ENCODE measurements around the gene TTC32.
"Not testable (repeated sequence)": the region's sequence is repeated elsewhere in the genome, so short reads cannot be mapped to it uniquely, and the experiment has no call there.

TTC32 gene

DNA sequence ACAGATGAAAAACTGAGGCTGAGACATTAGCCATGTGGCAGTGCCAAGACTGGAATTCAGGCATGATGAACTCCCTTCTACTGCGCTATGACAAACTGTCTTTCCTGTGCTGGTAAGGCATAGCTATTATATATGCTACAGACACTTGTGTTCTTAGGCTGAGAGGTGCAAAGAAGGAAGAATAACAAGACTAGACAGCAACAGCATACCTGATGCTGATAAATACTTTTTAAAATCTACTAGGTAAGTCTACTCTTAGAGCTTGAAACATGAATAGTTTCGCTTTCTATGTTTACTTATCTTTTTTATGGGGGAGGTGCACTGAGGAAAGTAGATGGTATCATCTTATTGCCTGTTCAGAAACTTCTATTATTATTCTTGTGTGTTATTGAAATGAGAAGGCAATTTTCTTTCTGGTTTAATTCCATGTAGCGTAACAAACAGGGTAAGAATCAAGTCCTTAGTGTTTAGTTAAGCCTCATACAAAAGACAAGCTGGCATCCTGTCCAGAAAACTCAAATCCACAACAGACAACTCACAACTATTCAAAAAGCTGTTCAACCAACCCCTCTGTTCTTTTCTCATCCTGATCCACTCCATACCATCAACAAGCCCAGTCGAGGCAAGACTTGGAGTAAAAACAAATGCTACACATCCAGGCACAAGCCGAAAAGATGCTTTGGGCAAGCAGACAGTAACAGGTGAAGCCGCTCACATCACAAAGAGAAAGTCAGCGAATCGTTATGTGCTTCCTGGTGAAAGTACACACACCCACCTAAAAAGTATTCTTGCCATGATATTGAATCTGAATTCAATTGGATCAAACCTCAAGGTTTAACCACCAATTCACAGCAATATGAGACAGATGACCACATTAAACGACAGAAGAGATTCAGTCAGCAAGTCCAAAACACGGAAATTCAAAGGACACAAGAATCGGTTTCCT lies 1.5 kb downstream of the TTC32 start:
- no peak for DNase-seq (ENCODE audit: low spot score)

DNA sequence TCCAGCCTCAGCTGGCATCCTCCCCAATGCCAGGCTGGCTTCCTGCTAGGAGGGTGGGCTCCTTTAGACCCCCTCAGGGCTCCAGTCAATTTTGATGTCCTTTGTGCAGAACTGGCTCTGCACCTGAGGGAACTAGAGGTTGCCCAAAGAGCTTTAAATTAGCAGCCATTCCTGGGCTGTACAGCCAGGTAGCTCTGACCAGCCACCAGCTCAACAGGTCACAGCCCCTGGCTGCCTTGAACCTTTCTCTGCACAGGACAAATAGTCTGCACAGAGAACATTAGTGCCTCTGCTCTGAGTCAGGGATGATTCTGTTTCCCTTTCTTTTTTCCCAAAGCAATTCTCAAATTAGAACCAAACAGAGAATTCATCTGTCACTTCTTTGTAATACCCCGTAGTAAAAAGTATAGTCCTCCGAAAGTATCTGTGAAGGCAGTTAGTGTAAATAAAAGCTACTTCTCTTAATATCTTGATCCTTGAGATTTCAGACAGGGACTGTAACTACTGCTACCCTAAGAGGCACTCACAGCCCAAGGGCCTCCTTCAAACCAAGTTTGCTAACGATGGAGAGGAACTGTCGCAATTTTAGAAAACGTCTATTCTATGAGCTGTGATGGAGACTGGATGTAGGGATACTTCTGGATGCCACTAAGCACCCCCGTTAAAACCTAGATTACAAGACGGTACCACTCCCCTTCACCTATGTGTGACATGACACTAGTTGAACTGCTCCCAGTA lies 3.0 kb downstream of the TTC32 start:
- no peak for DNase-seq (ENCODE audit: low spot score)

DNA sequence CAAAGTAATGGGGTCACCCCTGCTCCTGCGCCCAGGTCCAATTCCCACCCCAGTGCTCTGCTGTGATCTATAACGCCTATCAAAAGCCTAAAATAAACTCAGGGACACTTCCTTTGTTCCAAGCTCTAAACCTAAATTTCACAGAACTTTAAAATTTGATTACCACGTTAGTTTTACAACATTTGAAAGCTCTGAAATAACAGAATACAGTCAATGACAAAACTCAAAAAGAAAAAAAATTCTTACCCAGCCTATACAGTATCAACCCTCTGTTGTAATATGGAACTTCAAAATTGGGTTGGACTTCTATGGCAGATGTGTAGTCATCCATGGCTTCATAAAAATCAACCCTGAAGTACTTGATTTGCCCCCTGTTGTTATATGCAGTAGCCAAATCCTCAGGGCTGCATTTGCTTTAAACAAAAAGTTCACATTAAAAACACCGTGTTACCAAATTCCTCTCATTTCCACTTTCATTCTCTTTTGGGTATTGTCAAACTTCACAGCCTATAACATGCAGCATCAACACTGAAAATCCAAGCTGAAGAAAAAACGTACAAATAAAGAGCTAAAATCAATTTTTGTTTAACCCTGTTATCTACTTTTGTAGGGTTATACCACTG lies 4.0 kb downstream of the TTC32 start:
- no peak for DNase-seq (ENCODE audit: low spot score)

DNA sequence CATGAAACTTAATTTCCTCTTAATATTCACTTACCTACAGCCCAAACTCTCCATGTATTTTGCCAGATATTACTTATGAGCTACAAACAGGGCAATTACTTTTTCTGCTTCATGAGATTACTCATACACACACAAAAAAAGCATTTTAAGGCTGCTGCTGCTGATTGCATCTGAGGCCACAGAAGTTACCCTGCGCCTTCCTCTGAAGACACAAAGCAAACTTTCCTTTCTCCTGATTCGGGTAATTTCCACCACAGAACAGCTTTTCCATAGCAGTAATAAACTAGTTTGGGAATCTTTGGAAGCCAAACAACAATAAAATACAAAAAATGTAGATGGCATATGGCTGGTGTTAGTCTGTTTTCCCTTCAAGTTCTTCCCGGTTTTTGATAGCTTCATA lies 6.2 kb downstream of the TTC32 start:
- DNase-seq (ENCODE audit: low spot score) = no peak

DNA sequence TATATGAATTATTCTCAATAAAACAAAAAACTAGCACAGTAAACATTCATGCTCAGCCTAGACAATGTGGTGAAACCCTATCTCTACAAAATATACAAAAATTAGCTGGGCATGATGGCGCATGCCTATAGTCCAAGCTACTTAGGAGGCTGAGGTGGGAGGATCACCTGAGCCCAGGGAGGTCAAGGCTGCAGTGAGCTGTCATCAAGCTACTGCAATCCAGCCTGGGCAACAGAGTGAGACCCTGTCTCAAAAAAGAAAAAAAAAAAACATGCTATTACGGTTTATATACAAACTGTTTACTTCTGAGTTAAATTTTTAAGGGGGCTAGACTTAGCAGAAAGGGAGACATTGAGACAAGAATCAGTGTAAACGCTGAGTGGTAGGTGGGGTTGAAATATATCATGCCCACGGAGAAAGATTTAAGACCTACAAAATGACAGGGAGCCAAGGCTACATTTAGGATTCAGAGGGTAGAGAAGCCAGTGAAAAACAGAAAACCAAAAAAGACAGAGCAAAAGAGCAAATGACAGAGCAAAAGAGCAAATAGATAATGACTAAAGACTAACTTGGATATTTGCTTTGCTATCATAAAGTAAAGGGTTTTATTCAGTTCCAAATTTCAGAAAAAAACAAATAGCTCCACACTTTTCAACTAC lies 7.5 kb downstream of the TTC32 start:
- no peak for DNase-seq (ENCODE audit: low spot score)

DNA sequence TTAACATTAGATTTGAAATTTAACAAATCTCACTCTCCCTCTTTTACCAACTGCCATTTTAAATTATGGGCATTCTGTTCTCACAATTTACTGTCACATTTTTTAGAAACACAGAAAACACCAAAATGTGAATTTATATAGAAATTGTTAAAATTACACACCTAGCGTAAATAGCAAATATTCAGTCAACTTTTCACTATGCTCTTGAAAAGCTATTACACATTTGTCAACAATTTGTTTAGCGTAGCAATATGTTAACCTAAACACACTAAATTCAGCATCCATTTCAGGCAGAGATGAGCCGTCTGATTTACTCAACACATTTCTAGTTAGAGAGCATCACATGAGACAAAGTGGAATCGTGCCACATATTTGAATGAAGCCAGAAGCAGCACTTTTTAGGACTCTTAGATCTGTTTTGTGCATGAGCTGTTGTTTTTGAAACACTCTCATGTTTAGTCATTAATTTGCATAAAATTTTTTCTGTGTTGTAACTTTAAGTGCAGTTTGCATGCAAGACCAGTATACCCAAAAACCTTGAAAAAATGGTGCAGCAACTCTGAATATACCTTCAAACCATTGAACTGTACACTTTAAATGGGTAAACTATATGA lies 8.2 kb downstream of the TTC32 start:
- no peak for DNase-seq (ENCODE audit: low spot score)

DNA sequence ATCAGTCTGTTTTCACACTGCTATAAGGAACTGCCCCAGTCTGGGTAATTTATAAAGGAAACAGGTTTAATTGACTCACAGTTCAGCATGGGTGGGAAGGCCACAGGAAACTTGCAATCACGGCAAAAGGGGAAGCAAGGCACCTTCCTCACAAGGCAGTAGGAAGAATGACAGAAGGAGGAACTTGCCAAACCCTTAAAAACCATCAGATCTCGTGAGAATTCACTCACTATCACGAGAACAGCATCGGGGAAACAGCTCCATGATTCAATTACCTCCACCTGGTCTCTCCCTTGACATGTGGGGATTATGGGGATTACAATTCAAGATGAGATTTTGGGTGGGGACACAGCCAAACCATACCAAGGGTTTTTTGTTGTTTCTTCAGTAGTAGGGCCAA lies 9.8 kb downstream of the TTC32 start:
- DNase-seq (ENCODE audit: low spot score) = not testable (repeated sequence)

DNA sequence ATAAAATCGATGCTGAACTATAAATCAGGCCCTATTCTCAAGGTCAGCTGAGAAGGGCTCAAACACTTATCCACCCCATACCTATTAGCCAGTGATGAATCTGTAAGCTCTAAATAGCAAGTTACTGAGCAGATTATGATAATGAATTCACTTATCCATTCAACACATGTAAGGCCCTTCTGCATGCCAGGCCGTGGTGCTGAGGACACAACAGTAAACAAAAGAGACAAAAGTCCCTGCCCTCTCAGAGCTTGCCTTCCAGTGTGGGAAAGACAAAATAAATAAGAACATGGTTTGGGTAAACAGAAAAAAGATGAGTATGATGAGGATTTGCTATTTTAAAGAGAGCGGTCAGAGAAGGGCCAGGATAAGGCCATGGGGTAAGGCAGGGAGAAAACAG lies 11.7 kb downstream of the TTC32 start:
- DNase-seq (ENCODE audit: low spot score) = no peak

DNA sequence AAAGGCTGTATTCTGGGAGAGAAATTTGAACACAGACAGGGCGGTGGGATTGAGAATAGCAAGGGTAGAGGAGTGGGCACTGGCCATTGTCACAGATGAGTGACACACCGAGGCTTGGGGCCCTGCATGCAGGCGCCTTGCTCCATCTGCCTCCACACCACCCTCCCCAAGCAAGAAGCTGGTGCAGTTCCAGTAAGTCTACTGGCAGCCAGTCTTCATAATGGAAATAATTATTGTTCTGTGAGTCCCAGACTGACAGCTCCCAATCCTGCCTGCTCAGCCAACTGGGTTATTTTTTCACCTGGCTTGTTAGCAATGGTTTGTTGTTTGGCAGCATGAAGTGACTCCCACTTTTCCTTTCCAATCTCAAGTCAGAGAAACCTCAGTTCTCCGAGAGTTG lies 13.0 kb downstream of the TTC32 start:
- no peak for DNase-seq (ENCODE audit: low spot score)

DNA sequence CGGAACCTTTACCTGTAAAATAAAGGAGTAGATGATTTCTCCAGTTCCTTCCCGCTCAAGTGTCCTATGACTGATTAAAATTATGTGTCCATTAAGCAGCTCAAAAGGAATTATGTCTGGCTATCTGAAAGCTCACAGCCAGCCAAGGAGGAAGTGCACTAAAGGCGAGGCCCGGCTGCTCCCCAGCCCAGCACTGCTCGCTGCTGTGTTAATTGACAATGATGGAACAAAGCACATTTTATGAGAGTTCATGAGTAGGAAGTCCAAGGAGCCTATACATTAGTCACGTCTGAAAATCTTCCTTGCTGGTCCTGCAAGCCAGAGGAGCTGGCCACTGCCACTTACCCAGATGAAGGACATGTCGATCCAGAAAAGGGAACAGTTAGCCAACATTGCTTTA lies 14.3 kb downstream of the TTC32 start:
- no peak for DNase-seq (ENCODE audit: low spot score)

DNA sequence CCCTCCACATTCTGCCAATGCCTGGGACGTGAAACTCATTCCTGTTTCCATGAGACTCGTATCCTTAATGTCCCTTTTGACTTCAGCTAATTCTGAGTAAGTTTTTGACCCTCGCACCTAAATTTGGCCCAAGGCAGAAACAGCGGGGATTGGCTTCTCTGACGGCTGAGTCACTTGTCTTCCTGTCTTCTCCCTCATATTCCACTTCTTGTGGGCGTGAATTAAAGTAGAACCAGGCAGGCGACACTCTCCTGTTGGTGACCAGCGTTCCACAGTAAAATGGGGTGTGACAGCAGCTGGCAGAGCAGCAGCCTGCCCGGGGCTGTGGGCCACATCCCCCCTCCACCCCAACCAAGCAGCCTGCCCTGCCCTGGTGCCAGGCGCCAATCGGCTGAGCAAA lies 15.5 kb downstream of the TTC32 start:
- DNase-seq (ENCODE audit: low spot score) = no peak

DNA sequence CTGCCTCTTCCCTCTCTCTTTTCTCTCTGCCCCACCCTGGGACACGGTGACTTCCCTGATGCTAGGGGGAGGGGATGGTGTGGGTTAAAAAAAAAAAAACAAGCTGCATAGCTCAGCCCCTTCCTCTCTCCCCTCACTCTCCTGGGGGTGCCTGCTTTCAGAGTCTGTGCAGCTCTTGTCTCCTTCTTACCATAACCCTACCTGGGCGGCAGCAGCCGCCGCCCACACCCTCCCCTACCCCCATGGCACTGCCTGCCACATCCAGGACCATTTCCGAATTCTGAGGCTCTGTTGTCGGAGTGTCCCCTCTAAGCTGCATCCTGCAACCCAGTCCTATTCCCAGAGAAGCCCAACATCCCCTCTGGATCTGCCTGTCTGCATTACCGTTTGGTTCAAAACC lies 16.0 kb downstream of the TTC32 start:
- no peak for DNase-seq (ENCODE audit: low spot score)

DNA sequence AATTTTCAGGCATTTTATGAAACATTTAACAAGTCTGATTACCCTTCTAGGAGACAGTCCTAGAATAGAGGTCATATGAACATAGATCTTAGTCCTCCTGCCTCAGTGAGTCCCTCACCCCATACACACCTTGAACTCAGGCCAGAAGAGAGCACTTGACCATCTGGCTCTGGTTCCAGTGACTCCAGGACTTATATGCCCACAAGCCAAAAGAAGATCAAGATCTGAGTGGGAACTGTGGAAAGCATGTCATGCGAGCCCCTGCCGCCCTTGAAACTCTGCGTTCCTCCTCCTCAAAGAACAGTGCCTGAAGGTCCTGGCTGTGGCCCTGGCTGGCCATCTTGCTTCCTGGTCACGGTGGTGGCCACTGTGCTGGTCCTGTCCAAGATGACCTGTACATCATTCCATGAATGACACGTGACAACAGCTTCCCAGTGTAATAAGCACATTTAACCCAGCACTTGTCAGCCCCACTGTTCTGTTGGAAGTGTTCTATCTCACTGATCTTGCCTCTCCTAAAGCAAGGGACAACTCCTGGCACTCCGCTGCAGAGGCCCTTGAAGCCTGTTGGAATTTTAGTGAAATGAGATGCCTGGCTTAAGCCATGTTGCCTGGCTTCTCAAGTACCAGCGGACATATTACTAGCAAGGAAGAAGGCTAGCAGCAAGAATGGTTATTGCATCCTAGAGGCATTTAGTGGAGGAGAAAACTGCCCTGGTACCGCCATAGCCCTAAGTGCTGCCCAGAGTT lies 17.6 kb downstream of the TTC32 start:
- DNase-seq (ENCODE audit: low spot score) = no peak

DNA sequence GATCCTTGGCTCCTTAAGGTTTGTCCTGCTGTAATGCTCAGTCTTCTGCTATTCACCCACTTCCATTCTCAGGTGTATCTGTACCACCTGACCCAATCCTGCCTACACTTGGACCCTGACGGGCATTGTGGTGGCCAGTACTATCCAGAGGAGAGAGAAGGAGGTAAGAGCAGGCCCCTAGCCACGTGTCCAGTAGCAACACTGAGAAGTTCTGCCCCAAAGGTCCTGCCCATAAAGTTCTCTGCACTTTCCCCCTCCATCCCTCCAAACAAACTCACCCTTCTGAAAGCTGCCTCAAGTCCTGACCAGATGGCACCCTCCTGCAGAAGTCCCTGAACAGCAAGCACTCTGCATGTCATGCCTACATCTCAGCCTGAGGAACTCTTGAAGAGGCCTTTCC lies 18.3 kb downstream of the TTC32 start:
- DNase-seq (ENCODE audit: low spot score) = no peak

DNA sequence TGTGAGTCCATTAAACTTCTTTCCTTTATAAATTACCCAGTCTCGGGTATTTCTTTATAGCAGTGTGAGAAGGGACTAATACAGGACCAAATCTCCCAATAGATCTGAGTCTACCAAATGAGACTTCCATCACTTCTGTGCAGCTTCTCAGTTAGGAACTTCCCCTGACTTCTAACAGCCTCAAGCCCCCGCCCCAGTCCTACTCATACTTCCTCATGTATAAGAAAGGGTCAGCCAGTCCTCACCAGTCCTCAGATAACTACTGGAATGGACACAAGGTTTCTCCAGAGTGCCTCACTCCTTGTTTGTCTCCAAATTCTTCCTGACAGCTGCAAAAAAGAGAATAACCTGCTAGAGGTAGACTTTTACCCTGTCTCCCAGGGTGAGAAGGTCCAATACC lies 19.5 kb downstream of the TTC32 start:
- DNase-seq (ENCODE audit: low spot score) = no peak

DNA sequence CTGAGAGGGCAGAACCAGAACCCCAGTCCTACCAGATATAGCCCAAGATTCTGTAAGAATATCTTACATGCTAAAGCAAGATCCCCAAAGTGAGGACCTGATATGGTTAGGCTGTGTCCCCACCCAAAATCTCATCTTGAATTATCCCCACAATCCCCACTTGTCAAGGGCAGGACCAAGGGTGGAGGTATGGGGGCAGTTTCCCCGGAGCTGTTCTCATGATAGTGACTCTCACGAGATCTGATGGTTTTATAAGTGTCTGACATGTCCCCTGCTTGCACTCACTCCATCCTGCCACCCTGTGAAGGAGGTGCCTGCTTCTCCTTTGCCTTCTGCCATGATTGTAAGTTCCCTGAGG lies 19.9 kb downstream of the TTC32 start:
- DNase-seq (ENCODE audit: low spot score) = no peak

DNA sequence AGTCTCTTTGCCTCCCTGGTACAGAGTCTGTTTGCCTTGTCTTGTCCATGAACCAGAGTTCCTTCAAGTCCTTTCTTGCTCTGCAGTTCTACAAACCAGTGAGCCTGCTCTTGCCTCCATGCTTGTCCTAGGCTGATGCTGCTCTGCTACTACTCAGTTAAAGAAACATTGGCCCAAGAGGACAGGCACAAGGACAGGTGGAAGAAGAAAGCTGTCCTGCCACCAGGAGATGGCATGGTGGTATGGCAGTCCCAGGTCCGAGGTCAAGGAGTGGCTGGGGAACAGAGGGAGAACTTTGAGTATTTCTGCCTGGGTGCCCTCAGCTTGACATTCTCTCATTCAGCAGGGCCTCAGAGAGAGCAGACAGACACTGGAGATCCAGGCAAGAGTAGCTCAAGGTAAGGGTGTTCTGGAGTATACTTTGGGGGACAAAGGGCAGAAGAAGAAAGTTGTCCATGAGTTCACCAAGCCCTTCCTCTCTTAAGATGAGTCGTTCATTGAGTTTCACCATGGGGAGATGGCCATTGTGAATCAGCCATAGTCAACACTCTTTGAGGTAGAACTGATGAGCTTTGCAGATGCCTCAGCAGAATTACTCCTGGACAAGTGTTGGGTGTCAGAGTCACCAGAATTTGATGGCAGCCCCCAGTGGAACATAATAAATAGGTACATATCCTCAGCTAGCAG lies 20.4 kb downstream of the TTC32 start:
- no peak for DNase-seq (ENCODE audit: low spot score)

DNA sequence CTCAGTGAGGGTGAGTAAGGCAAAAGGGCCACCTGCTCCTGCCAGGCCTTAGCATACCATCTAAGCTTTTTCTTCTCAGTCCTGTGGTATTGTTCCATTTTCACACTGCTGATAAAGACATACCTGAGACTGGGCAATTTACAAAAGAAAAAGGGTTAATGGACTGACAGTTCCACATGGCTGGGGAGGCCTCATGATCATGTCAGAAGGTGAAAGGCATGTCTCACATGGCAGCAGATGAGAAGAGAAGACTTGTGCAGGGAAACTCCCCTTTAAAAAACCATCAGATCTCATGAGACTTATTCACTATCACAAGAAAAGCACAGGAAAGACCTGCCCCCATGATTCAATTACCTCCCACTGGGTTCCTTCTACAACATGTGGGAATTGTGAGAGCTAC lies 21.6 kb downstream of the TTC32 start:
- DNase-seq (ENCODE audit: low spot score) = not testable (repeated sequence)

DNA sequence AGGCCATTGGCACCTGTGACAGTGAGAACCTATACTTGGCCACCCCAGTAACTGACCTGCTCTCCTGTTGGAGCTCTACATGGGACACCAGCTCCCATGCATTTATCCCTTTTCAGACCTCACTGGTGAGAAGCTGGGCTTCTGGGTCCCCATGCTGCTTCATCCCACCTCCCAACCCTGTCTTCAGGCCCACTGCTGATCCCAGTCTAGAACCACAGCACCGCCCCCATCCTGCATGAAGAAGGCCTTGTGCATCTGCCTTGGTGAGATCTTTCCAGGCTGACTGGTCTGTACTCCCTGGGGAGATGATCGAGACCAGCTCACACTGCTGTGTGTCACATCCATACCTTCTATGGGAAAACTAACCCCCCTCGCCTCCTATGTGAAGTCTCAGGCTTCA lies 22.7 kb downstream of the TTC32 start:
- DNase-seq (ENCODE audit: low spot score) = no peak

DNA sequence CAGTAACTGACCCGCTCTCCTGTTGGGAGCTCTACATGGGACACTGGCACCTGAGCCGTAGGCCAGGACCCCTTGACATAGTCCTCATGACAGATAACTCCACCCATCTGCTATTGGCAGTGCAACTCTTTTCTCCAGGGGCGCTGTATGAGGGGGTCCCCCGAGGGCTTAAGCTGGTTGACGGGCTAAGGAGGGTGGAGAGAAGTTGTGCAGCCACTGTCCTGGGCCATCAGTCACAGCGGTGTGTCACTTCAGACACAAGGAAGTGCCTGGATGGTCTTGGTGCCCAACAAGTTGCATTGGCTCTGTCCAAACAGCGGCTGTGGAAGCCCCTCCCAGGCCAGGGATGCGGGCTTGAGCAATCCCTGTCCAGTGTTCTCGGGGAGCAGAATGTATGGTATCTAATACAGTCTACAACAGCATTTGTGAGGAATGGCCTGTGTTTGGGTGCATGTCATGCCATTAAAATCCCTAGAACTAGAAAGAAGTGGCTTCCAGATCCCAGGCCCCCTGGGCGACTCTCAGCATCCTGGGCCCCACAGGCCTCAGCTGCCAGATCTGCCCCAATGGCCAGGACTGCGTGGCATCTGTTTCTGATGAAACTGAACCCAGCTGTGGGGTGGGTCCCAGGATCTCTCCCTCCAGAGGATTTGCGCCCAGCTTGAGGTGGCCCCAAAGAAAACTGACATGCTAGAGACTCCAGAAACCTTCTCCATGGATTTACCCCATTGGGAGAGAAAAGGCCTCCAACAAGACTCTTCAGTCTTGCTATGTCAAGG lies 23.3 kb downstream of the TTC32 start:
- no peak for DNase-seq (ENCODE audit: low spot score)
